ENCODE measurements around the gene APOBEC3H. TPM values are rescaled to one million over a fixed set of nuclear protein-coding genes. Genes with fewer than 3 reads are reported as not detected.

The APOBEC3H gene
- polyA plus RNA-seq, 4 donors, result 0.12 to 0.22 TPM; not detected in 2

DNA sequence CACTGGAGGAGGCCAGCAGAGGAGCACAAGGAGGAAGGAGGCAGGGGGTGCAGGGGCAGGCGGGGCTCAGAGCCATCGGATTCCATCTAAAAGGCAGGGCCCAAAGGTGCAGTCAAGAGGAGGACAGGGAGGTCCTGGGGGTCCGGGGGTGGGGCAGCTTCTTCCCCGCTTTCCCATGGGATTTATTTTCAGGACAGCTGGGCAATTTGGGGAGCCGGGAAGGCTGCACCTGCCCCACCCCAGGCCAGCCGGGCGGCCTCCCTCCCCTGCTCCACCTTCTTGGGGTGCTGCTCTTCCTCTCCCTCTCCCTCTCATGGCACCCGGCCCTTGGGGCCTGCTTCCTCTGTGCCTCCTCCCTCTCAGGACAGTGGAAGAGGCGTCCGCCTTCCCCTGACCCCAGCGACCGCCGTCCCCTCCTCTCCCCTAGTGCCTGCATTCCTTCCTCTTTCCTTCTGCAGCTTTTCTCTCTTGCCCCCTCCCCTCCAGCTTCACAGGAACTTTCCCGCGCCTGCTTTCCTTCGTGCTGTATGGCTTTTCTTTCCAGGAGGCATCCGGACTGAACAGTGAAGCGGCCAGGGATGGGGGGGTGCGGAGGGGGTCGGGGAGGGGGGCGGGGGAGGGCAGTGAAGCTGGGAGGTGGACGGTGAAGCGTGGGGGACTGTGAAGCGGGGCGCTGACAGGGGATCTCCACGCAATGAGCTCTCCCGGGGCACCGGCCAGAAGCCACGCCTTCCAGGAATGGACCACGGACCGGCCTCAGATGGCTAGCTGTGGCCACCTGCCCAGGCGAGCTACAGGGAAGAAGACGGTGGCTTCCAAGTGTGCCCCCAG lies 26.9 kb downstream of the APOBEC3H start:
- H3K4me3 ChIP-seq (ENCODE audit: low read depth in 1 of 3, low read length in 3 of 3), result no peak overlapping the region
- H3K36me3 ChIP-seq (ENCODE audit: control insufficient read depth in 3 of 3, insufficient read depth in 2 of 3, low read depth in 1 of 3, low read length in 3 of 3), result no peaks in the 10 kb centered on the region
- H3K4me1 ChIP-seq (ENCODE audit: control insufficient read depth in 3 of 3, insufficient read depth in 2 of 3, low read depth in 1 of 3, low read length in 2 of 3), result peaks cover 0 to 9% (median 4%) of the 10 kb centered on the region in 3 donors
- no peak for DNase-seq
- 36 to 53% (median 40%) methylated on average over 29 to 33 of the region's 33 CpGs for WGBS, 3 donors
- H3K27ac ChIP-seq (ENCODE audit: low read depth in 1 of 3, low read length in 2 of 3), result no peak overlapping the region
- no peaks in the 10 kb centered on the region for H3K27me3 ChIP-seq (ENCODE audit: control insufficient read depth in 3 of 3, insufficient read depth in 3 of 3, low read length in 3 of 3)
- H3K9me3 ChIP-seq (ENCODE audit: control insufficient read depth in 2 of 2, insufficient read depth in 1 of 2, low read depth in 1 of 2, low read length in 1 of 2), result peaks cover 0 to 7% of the 10 kb centered on the region in 2 donors
- FAIRE-seq, result no peak

GRCh38 chr22:39125622-39126021 lies 28.6 kb downstream of the APOBEC3H start:
- Histone ChIP-seq H3K27me3 (ENCODE audit: control insufficient read depth in 3 of 3, insufficient read depth in 3 of 3, low read length in 3 of 3) (no peaks in the 10 kb centered on the region), H3K4me3 (ENCODE audit: low read depth in 1 of 3, low read length in 3 of 3) (no peak overlapping the region), H3K27ac (ENCODE audit: low read depth in 1 of 3, low read length in 2 of 3) (no peak overlapping the region), H3K9me3 (ENCODE audit: control insufficient read depth in 2 of 2, insufficient read depth in 1 of 2, low read depth in 1 of 2, low read length in 1 of 2) (peaks cover 0 to 7% of the 10 kb centered on the region in 2 donors), H3K36me3 (ENCODE audit: control insufficient read depth in 3 of 3, insufficient read depth in 2 of 3, low read depth in 1 of 3, low read length in 3 of 3) (peaks cover 0 to 7% (median 0%) of the 10 kb centered on the region in 3 donors), H3K4me1 (ENCODE audit: control insufficient read depth in 3 of 3, insufficient read depth in 2 of 3, low read depth in 1 of 3, low read length in 2 of 3) (peaks cover 0 to 20% (median 4%) of the 10 kb centered on the region in 3 donors)
- DNase-seq (no peak), FAIRE-seq (no peak)
- WGBS, 3 donors, result 86 to 90% (median 89%) methylated on average over 5 of the region's 5 CpGs

DNA sequence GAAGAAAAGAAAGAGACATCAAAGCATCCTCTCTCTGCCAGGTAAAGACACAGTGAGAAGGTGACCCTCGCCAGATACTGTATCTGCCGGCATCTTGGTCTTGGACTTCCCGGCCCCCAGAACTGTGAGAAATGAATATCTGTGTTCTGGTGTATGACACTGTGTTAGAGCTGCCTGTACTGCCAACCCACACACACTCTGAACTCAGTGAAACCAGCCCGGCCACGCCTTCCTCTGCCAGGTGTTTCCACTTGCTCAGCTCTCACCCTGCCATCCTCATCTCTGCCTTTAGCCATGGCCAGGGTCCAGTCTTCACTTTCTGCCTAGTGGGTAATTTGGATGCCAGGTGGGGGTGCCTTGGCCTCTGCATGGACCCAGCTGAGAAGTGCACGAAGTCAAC lies 31.5 kb downstream of the APOBEC3H start:
- peaks cover 0 to 7% of the 10 kb centered on the region in 2 donors for H3K9me3 ChIP-seq (ENCODE audit: control insufficient read depth in 2 of 2, insufficient read depth in 1 of 2, low read depth in 1 of 2, low read length in 1 of 2)
- no peak overlapping the region for H3K4me3 ChIP-seq (ENCODE audit: low read depth in 1 of 3, low read length in 3 of 3)
- FAIRE-seq, result no peak
- H3K27ac ChIP-seq (ENCODE audit: low read depth in 1 of 3, low read length in 2 of 3), result peak overlapping the region; percentile 71 to 83 (median 79)
- peaks cover 0 to 25% (median 4%) of the 10 kb centered on the region in 3 donors for H3K4me1 ChIP-seq (ENCODE audit: control insufficient read depth in 3 of 3, insufficient read depth in 2 of 3, low read depth in 1 of 3, low read length in 2 of 3)
- DNase-seq, result peak in 1 of 2 donors; percentile 45
- WGBS, 3 donors, result 63 to 83% (median 67%) methylated on average over 6 of the region's 6 CpGs
- no peaks in the 10 kb centered on the region for H3K27me3 ChIP-seq (ENCODE audit: control insufficient read depth in 3 of 3, insufficient read depth in 3 of 3, low read length in 3 of 3)
- peaks cover 0 to 28% (median 0%) of the 10 kb centered on the region in 3 donors for H3K36me3 ChIP-seq (ENCODE audit: control insufficient read depth in 3 of 3, insufficient read depth in 2 of 3, low read depth in 1 of 3, low read length in 3 of 3)

DNA sequence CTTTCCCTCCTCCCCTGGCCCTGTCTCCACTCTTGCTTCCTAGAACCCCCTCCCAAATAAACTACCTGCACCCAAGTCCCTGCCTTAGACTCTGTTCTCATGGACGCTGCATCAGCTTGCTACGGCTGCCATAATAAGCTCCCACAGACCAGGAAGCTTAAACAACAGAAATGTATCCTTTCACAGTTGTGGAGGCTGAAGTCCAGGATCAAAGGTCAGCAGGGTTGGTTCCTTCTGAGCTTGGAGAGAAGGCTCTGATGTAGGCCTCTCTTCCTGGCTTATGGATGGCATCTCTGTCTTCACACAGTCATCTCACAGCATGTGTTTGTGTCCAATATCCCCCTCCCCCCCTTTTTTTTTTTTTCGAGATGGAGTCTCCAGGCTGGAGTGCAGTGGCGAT lies 32.0 kb downstream of the APOBEC3H start:
- peaks cover 0 to 33% (median 0%) of the 10 kb centered on the region in 3 donors for H3K36me3 ChIP-seq (ENCODE audit: control insufficient read depth in 3 of 3, insufficient read depth in 2 of 3, low read depth in 1 of 3, low read length in 3 of 3)
- 52 to 69% (median 56%) methylated on average over 4 of the region's 4 CpGs for WGBS, 3 donors
- no peak overlapping the region for H3K4me3 ChIP-seq (ENCODE audit: low read depth in 1 of 3, low read length in 3 of 3)
- H3K27me3 ChIP-seq (ENCODE audit: control insufficient read depth in 3 of 3, insufficient read depth in 3 of 3, low read length in 3 of 3), result no peaks in the 10 kb centered on the region
- H3K4me1 ChIP-seq (ENCODE audit: control insufficient read depth in 3 of 3, insufficient read depth in 2 of 3, low read depth in 1 of 3, low read length in 2 of 3), result peaks cover 0 to 25% (median 4%) of the 10 kb centered on the region in 3 donors
- H3K27ac ChIP-seq (ENCODE audit: low read depth in 1 of 3, low read length in 2 of 3), result peak overlapping the region; percentile 71 to 83 (median 79)
- no peak for FAIRE-seq
- DNase-seq, result peak; percentile 92 to 97
- peaks cover 0 to 7% of the 10 kb centered on the region in 2 donors for H3K9me3 ChIP-seq (ENCODE audit: control insufficient read depth in 2 of 2, insufficient read depth in 1 of 2, low read depth in 1 of 2, low read length in 1 of 2)

GRCh38 chr22:39129746-39130145 lies 32.7 kb downstream of the APOBEC3H start:
- FAIRE-seq (no peak), DNase-seq (no peak)
- Histone ChIP-seq H3K36me3 (ENCODE audit: control insufficient read depth in 3 of 3, insufficient read depth in 2 of 3, low read depth in 1 of 3, low read length in 3 of 3) (peaks cover 0 to 37% (median 0%) of the 10 kb centered on the region in 3 donors), H3K27ac (ENCODE audit: low read depth in 1 of 3, low read length in 2 of 3) (peak overlapping the region in 1 of 3 donors; percentile 2), H3K27me3 (ENCODE audit: control insufficient read depth in 3 of 3, insufficient read depth in 3 of 3, low read length in 3 of 3) (no peaks in the 10 kb centered on the region), H3K4me1 (ENCODE audit: control insufficient read depth in 3 of 3, insufficient read depth in 2 of 3, low read depth in 1 of 3, low read length in 2 of 3) (peaks cover 0 to 25% (median 4%) of the 10 kb centered on the region in 3 donors), H3K4me3 (ENCODE audit: low read depth in 1 of 3, low read length in 3 of 3) (no peak overlapping the region), H3K9me3 (ENCODE audit: control insufficient read depth in 2 of 2, insufficient read depth in 1 of 2, low read depth in 1 of 2, low read length in 1 of 2) (peaks cover 0 to 7% of the 10 kb centered on the region in 2 donors)
- 91 to 96% (median 93%) methylated on average over 9 of the region's 9 CpGs for WGBS, 3 donors

DNA sequence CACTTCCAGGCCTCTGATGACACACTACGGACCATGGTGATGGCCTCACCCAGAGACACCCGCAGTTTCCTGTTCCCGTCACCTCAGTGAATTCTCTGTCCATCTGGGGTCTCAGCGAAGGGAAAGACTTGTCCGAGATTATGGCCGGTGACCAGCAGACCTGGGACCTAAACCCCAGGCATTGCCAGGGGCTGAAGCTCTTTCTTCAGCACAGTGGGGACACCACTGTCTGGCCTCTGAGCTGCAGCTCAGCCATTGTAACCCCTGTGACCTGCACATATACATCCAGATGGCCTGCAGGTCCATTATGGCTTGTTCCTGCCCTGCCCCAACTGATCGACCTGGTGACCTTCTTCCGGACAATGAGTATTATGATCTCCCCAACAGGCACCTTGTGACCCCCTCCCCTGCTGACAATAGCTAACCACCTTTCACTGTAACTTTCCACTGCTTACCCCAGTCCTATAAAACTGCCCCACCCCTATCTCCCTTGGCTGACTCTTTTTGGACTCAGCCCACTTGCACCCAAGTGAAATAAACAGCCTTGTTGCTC lies 33.2 kb downstream of the APOBEC3H start:
- H3K27me3 ChIP-seq (ENCODE audit: control insufficient read depth in 3 of 3, insufficient read depth in 3 of 3, low read length in 3 of 3), result no peaks in the 10 kb centered on the region
- DNase-seq, result no peak
- H3K36me3 ChIP-seq (ENCODE audit: control insufficient read depth in 3 of 3, insufficient read depth in 2 of 3, low read depth in 1 of 3, low read length in 3 of 3), result peaks cover 0 to 37% (median 0%) of the 10 kb centered on the region in 3 donors
- no peak overlapping the region for H3K27ac ChIP-seq (ENCODE audit: low read depth in 1 of 3, low read length in 2 of 3)
- WGBS, 3 donors, result 88 to 93% (median 92%) methylated on average over 8 of the region's 8 CpGs
- H3K4me1 ChIP-seq (ENCODE audit: control insufficient read depth in 3 of 3, insufficient read depth in 2 of 3, low read depth in 1 of 3, low read length in 2 of 3), result peaks cover 0 to 25% (median 4%) of the 10 kb centered on the region in 3 donors
- H3K4me3 ChIP-seq (ENCODE audit: low read depth in 1 of 3, low read length in 3 of 3), result no peak overlapping the region
- no peak for FAIRE-seq
- peaks cover 0 to 7% of the 10 kb centered on the region in 2 donors for H3K9me3 ChIP-seq (ENCODE audit: control insufficient read depth in 2 of 2, insufficient read depth in 1 of 2, low read depth in 1 of 2, low read length in 1 of 2)

- H3K36me3 ChIP-seq (ENCODE audit: control insufficient read depth in 3 of 3, insufficient read depth in 2 of 3, low read depth in 1 of 3, low read length in 3 of 3), result peaks cover 0 to 37% (median 0%) of the 10 kb centered on the region in 3 donors
- H3K4me3 ChIP-seq (ENCODE audit: low read depth in 1 of 3, low read length in 3 of 3), result no peak overlapping the region
- H3K4me1 ChIP-seq (ENCODE audit: control insufficient read depth in 3 of 3, insufficient read depth in 2 of 3, low read depth in 1 of 3, low read length in 2 of 3), result peaks cover 0 to 25% (median 4%) of the 10 kb centered on the region in 3 donors
- peaks cover 0 to 7% of the 10 kb centered on the region in 2 donors for H3K9me3 ChIP-seq (ENCODE audit: control insufficient read depth in 2 of 2, insufficient read depth in 1 of 2, low read depth in 1 of 2, low read length in 1 of 2)
- no peaks in the 10 kb centered on the region for H3K27me3 ChIP-seq (ENCODE audit: control insufficient read depth in 3 of 3, insufficient read depth in 3 of 3, low read length in 3 of 3)
- WGBS, 3 donors, result 54 to 77% (median 66%) methylated on average over 24 of the region's 24 CpGs
- H3K27ac ChIP-seq (ENCODE audit: low read depth in 1 of 3, low read length in 2 of 3), result peak overlapping the region in 1 of 3 donors; percentile 35
- FAIRE-seq, result no peak
- no peak for DNase-seq
These were observed 34.1 kb downstream of the APOBEC3H start for GRCh38 chr22:39130892-39131855.

DNA sequence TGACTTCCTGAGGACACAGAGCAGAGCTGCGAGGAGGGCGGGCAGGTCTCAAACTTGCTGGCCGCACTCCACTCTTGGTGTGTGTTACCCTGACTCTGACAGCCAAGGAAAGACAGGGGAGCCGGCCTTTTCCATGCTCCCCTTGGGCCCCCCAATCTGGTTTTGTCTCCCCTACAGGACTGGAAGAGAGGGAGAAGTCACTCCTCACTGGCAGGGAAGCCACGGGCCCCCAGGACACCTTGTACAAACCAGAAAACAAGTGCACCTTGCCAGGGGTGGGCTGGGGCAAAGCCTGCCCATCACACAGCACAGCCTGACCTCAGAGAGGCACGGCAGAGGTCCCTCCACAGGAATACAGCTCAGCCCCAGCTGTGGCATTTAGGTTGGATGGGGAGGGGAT lies 35.2 kb downstream of the APOBEC3H start:
- H3K27ac ChIP-seq (ENCODE audit: low read depth in 1 of 3, low read length in 2 of 3), result no peak overlapping the region
- H3K4me3 ChIP-seq (ENCODE audit: low read depth in 1 of 3, low read length in 3 of 3), result no peak overlapping the region
- WGBS, 3 donors, result 84 to 85% (median 84%) methylated on average over 6 of the region's 6 CpGs
- peaks cover 0 to 37% (median 0%) of the 10 kb centered on the region in 3 donors for H3K36me3 ChIP-seq (ENCODE audit: control insufficient read depth in 3 of 3, insufficient read depth in 2 of 3, low read depth in 1 of 3, low read length in 3 of 3)
- FAIRE-seq (no peak), DNase-seq (no peak)
- H3K4me1 ChIP-seq (ENCODE audit: control insufficient read depth in 3 of 3, insufficient read depth in 2 of 3, low read depth in 1 of 3, low read length in 2 of 3), result peaks cover 0 to 25% (median 4%) of the 10 kb centered on the region in 3 donors
- no peaks in the 10 kb centered on the region for H3K27me3 ChIP-seq (ENCODE audit: control insufficient read depth in 3 of 3, insufficient read depth in 3 of 3, low read length in 3 of 3)
- H3K9me3 ChIP-seq (ENCODE audit: control insufficient read depth in 2 of 2, insufficient read depth in 1 of 2, low read depth in 1 of 2, low read length in 1 of 2), result peaks cover 0 to 7% of the 10 kb centered on the region in 2 donors

Data from small intestine (tissue), 7 donors.